NK-92 treated with Interleukin-12 subunit alpha and Interleukin-12 subunit beta, amount 100 ng/mL, for 24 hours (cell line): ENCODE measurements around the gene NAA80.

Source experiments
- DNase-seq: peaks from one replicate; lab custom pipeline; 2025; lab: John Stamatoyannopoulos, UW

The NAA80 gene, protein sequence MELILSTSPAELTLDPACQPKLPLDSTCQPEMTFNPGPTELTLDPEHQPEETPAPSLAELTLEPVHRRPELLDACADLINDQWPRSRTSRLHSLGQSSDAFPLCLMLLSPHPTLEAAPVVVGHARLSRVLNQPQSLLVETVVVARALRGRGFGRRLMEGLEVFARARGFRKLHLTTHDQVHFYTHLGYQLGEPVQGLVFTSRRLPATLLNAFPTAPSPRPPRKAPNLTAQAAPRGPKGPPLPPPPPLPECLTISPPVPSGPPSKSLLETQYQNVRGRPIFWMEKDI

DNA sequence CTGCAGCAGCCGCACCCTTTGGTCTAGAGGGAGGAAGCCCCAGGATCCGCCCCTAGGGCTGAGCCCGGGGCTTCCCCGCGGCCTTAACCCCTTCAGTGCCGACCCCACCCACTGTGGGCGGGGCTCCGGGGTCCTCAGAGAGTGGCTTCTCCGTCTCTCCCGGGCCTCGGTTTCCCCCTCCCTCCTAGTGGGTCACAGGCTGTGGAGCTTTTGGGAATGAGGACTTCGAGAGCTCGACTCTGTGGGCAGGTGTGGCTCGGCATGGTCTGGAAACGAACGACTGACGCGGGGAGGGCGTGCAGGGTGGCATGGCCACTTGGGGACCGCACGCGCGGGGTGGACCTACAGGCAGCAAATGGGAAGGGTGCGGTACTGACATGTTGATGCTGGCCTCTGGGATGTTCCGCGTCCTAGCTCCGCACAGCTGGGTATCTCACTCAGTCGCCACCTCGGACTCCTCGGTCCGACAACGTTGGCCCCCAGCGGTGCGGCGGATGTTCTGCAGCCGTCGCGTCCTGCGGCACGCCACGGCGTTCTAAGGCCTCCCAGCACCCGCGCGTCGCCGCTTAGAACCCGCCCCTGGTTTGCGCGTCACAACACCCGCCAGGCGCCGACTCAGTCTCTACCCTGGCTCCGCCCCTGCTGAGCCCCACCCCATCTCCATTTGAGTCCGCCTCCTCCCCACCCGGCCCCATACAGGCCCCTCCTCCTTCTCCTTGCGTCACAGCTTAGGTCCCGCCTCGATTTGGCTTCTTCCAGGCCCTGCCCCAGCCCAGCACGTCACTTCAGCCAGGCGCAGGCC, at the start of gene NAA80, which contains the start of gene HYAL3:
TSS of gene NAA80 (minus strand) at position 570 of the 802 bp plus-strand sequence. CDS start 1,942 bp downstream, outside the sequence.
TSS of gene HYAL3 (minus strand) at position 570 of the 802 bp plus-strand sequence. CDS start 3,803 bp downstream, outside the sequence.
- DNase-seq, result peak; percentile 96

DNA sequence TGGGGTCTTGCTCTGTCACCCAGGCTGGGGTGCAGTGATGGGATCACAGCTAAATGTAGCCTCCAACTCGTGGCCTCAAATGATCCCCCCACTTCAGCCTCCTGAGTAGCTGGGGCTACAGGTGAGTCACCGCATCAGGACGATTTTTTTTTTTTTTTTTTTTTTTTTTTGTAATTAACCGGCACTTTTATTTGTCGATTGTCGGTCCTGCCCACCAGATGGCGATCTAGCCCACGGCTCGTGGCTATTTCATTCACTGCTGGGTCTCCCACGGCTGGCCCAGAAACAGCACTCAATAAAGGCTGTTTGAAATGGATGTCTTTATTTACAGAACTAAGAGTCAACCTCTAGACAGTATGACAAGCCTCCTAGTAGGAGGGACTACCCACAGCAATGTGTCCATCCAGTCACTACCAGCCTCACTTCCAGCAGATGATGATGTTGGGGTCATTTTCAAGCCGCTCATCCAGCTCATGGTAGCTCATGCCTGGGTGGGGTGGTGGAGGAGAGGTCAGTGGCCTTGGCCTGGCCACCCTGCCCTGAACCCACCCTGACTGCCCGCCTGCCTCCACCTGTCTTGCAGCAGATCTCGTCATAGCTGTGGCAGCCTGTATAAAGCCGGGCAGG, 48.1 kb upstream of the NAA80 start:
- DNase-seq, result peak; percentile 42

DNA sequence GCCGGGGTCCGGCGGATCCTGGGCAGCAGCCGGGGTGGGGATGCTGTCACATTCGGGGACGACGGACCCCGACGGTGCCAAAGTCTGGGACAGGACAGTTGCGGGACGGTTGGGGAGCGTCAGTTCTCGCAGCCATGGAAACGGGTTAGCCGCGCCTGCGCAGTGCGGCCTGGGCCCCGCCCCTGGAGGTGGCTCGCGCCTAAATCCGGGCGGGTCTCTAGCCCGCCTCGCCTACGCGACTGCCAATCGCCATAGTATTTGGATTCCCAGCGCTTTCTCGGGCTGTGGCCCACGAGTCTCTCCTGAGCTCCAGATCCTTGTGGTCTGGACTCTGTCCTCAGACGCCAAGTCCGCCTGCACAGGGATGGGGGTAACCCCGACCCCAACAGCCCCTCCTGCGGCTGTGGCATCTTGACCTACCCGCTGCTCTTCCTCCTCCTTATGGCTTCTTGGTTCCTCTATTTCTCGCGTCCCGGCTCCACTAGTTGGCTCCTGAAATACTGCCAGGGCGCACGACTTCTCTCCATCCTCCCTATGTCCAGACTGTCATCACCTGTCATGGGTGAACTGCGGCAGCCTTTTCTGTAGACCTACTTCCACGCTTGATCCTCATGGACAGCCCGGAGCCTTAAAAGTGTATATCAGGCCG, 46.5 kb upstream of the NAA80 start, which contains the start of gene ZMYND10:
TSS of gene ZMYND10 (minus strand) at position 147 of the 649 bp plus-strand sequence. CDS start 153 bp downstream, outside the sequence.
- DNase-seq, result no peak

DNA sequence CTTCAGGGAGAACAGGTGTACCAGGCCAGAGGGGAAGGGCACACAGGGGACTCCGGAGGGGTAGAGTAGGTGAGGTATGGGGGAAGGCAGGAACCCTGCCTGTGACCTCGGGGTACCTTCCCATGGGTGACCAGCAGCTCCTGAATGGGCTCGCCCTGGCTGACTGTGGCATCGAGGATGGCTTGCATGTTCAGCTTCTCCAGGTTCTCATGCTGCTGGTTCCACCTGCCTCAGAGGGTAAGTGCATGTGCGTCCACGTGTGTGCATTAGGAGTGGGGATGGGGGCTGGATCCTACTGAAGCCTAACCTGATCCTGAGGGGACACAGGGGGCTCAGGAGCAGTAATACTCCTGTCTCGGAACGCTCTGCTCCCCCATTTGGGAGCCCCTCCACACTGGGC, 45.8 kb upstream of the NAA80 start:
- no peak for DNase-seq

DNA sequence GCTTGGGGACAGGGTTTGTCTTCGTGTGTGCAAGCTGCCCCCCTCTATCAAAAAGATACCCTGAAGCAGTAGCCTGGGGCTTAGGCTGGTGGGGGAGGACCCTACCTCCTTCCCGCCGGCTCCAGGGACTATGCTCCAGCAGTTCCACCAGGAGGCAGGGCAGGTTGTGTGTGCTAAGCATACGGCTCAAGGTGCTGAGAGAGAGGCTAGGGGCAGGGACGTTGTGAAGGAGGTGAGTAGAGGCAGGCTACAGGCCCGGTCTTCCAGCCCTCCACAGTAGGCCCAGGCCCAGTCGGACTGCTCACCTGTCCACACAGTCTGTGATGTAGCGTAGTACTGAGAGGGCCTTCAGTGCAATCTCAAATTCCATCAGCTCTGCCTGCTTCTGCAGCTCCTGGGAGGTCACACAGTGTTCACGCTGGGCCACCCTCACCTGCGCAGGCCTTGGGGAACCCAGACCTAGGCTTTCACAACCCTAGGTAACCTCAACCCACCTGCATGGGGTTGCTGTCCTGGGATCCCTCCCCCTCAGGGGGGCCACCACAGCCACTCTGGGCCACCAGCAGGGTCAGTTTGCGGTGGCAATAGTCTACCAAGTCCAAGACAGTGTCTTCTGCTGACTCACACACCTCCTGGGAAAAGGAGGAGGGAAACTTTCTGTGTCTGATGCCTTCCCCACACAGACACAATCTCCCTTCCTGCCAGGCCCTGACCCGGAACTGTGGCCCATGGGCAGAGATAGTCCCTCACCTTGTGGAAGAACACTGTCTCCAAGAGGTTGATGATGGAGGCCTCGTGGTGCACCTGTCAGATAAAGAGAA, 43.8 kb upstream of the NAA80 start:
- DNase-seq, result no peak

DNA sequence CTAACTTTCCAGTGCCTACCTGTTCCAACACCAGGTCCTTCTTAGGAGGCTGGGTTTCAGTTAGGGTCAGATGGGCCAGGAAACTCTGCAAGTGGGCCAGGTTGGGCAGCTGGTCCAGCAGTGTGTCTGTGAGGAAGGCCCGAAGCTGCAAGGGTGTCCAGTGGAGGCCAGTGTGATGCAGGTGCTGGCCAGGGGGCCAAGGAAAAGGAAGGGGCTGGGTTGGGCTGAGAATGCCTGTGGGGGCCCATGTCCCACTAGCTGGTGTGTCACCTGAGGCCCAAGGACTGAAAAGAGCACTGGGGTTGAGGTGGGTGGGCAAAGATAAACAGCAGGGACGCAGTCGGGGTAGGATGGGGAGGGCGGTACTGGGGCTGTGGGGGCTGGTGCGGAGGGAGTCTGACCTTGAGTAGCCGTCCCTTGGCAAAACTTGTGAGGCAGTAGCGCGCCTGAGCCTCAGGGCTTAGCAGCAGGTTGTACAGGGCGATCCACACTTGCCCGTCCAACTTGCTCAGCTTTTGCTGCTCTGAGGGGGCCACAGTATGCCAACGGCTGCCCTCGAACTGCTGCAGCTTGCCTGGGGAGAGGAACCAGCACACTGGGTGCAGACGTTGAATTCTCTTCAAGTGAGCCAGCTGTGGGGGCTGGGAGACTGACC, 42.9 kb upstream of the NAA80 start:
- DNase-seq, result no peak

DNA sequence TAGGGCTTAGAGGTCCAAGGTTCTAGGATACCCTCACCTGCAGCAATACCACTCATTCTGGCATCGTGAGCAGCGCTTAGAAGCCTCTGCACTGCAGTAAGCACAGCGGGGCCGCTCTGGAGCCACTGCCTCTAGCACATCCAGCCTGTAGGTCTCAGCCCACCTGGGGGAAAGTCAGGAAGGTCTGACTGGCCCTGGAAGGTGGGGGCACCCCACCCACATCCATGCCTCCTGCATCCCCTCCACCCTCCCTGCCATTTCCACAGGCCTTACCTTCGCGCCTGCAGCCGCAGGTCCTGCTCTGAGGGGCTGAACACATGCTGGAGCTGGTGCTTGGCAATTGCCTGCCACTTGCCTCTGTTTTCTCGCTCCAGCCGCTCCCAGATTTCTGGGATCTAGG, 42.3 kb upstream of the NAA80 start:
- DNase-seq, result peak; percentile 49

DNA sequence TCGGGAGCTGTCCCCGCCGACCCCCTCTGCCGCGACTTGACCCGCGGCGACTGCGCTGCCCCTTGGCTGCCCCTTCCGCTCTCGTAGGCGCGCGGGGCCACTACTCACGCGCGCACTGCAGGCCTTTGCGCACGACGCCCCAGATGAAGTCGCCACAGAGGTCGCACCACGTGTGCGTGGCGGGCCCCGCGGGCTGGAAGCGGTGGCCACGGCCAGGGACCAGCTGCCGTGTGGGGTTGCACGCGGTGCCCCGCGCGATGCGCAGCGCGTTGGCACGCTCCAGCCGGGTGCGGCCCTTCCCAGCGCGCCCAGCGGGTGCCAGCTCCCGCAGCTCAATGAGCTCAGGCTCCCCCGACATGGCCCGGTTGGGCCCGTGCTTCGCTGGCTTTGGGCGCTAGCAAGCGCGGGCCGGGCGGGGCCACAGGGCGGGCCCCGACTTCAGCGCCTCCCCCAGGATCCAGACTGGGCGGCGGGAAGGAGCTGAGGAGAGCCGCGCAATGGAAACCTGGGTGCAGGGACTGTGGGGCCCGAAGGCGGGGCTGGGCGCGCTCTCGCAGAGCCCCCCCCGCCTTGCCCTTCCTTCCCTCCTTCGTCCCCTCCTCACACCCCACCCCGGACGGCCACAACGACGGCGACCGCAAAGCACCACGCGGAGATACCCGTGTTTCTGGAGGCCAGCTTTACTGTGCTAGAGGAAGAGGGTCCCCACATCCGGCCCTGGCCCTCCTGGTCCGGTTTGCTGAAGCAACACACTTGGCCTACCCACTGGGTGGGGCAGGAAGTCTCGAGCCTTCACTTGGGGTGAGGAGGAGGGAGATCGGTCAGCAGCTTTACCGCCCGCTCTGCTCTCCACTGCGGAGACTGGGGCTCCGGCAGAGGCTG, 41.5 kb upstream of the NAA80 start, which contains the start of gene RASSF1:
TSS of gene RASSF1 (minus strand) at position 389 of the 882 bp plus-strand sequence. CDS start at position 358, 31 bp downstream.
- DNase-seq, result peak; percentile 94

DNA sequence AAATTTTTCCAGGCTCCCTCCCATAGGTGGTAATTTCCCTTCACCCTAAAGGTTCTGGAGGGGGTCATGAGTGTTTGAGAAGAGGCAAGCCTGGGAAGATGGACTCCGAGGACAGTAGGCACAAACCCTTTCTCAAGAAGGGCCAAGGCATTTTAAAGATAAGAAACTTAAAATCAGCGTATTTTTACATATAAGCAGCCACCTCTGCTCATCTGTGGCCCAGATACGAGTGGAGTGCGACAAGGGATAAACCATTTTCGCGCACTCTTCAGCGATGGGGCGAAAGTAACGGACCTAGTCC, 40.9 kb upstream of the NAA80 start:
- no peak for DNase-seq

DNA sequence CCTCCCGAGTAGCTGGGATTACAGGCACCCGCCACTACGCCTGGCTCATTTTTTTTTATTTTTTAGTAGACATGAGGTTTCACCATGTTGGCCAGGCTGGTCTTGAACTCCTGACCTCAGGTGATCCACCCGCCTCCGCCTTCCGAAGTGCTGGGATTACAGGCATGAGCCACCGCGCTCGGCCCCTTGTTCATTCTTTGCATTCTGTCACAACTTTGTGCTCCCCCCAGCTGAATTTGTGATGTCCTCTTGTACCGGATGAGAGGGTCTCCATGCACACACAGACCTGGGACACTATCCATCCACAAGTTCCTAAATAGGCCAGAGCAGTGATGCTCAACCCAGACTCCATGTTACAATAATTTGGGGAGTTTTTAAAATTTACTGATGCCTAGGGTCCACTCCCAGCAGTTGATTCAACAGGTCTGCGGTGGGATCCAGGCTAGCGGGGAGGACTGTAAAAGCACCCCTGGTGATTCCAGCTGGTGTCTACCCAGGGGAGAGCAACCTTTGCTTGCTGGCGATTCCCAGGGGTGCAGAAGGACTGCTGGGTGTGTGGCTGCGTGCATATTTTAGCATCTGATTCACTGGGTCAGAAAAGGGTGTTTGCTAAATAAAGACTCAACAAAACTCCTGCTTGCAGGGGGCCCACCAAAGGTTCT, 40.4 kb upstream of the NAA80 start:
- DNase-seq, result no peak

DNA sequence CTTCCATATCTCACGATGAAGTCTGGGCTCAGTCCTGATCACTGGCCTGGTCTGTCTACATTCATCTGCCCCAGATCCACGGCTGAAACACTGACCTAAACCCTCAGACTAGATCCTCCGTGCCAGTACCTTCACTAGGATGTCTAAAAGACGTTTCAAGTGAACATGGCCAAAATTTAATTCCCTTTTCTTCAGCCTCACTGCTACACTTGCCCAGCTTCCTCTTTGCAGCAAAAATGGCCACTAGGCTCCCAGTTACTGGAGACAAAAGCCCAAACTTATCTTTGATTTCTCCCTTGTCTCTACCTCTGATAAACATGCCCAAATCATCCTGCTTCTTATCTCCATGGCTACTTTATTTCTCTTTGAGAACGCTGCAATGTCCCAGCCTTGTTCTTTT, 39.8 kb upstream of the NAA80 start:
- DNase-seq, result no peak

DNA sequence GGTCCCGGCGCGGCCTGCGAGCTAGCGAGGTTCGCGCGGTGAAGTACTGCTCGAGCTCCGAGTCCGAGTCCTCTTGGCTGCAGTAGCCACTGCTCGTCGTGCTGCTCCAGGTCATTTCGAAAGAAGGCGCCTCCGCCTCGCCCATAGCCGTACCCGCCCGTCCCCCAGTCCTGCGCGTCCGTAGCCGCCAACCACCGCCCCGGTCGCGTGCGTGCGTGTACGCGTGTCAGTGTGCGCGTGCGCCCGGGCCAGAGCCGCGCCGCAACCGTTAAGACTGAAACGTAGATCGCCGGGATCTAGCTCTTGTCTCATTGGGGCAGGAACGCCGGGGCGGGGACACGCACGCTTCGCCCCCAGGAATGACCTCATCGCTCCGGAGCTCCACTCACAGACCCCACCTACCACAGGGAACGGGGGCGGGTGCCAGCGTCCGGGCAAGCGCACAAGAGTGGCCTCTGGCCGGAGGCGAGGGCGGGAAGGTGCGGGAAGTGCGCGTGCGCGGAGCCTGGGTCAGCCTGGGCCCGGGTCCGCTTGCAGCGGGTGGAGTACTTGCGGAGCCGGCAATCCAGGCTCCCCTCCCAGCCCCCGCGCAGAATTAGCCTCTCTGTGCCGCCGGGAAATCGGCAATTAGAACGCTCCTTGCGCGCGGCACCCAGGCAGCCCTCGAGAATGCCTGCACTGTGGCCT, 38.1 kb upstream of the NAA80 start:
- DNase-seq, result peak; percentile 97

DNA sequence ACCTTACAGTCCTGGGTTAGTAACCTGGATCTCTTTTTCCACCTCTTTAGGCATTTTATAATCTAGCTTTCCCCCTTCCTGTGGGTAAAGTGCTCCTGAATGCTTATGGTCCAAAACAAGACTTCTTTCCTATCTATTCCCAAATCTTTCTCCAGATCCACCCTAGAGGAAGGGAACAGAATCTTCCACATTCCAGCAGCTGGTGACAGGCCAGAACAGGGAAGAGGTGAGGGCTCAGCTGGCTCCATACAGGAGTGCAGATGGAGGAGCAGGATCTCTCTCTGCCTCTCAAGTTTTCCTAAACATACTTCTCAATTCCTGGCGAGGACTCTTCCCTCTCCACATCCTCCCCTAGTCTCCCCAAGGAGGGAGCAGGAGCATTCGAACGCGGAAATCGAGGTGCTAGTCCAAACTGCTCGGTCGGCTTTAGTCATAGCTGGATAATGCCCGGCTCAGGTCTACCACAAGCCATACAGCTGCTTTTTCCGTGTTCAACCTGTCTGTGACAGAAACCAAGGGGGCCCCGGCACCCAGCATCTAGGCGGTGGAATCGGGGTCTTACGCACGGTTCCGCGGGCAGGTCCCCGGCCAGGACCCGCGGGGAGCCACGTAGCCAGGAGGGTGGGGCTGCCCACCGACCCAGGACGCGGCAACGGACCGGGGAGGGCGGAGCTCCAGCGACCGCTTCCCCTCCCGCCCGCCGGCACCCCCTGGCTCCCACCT, 37.4 kb upstream of the NAA80 start:
- DNase-seq, result no peak

DNA sequence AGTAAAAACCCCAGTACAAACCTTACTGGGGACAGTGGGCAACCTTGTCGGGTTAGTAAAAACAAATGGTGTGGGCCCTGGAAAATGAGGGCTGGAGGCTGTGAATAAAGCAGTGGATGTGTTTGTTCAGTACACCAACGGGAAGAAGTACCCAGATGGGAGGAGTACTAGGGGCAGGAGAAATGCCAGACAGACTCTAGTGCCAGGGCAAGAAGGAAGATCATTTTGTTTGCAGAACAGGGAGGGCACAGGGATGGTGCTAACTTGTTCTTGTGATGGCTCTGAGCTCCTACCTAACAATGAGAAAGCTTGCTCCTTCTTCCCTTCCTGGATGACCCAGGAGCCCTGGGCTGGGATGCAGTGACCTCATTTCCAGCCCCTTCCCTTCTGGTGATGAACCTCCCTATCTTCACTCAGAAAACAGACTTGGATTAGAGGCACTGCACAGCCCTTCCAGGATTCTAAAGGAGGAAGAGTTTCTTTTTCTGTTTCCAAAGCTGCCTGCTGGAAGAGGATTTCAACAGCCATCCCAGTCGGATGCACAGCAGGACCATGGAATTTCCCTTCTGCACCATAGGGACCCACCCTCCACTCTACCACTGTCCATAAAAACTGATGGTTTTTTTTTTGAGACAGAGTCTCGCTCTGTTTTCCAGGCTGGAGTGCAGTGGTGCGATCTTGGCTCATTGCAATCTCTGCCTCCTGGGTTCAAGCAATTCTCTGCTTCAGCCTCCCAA, 35.3 kb upstream of the NAA80 start:
- DNase-seq, result no peak

DNA sequence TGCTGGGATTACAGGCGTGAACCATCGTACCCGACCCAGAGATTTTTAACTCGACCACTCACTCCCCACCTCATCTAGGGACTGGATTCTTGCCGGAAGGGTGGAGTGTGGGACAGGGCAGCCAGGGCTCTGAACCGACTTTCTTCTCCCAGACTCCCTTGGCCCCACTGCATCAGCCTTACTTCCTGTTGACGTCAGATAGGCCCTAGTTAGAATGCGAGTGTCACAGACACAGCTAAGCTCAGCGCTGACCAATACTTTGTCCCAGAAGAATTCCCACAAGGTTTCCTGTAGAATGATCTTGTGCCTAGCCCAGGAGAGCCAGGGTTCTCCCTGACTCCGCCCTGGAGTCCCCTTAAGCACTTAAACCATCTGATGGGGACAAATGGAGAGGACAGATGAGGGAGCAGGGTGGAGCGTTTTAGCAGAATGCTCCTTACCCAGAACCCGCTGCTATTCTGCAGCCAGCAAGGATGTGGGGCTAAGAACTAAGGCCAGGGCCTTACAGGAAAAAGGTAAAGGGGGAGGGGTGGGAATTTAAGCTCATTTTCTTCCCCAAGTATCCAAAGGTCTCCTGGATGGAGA, 34.6 kb upstream of the NAA80 start:
- no peak for DNase-seq

DNA sequence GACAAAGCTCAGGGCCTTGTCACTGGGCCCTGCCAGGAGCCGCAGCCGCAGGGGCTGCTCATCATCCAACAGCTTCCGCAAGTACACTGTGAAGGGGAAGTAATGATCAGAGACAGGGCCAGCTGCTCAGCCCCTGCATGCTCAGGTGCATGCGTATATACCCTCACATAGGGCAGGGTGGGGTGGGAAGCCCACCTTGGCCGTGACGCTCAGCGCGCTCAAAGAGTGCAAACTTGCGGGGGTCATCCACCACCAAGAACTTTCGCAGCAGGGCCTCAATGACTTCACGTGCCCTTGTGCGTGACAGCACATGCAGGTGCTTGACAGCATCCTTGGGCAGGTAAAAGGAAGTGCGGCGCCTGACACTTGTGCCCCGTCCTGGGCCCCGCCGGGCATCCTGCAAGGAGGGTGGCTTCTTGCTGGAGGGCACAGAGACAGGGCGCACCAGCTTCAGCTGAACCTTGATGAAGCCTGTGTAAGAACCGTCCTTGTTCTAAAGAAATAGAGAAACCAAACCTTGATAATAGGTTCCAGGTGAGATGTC, 32.2 kb upstream of the NAA80 start:
- DNase-seq, result no peak

DNA sequence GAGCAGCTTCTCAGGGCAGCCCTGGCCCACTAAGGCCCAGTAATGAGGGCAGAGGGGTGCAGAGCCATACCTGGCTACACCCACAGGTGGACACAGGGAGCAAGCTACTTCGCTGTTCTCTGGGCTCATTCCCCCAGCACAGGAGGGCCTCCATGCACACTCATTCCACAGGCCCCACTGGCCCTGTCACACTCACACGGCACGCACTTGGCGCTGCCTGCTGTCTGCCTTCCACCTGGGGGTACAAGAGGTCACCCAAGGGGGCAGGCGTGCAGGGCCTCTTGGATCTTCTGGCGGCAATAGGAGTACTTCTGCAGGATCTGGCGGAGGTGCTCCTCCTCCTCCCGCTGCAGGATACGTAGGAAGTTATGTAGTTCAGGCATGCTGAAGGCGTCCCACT, 31.1 kb upstream of the NAA80 start:
- DNase-seq, result no peak
